ENCODE measurements around the gene B3GLCT.

The B3GLCT gene

GRCh38 chr13:31224963-31225559 is 25.3 kb downstream of the B3GLCT start:
- DNase-seq: no peak

GRCh38 chr13:31225998-31226675 is 26.4 kb downstream of the B3GLCT start:
- no peak for DNase-seq

- peak; percentile 28 for DNase-seq
These were observed 27.3 kb downstream of the B3GLCT start for GRCh38 chr13:31227063-31227462.

GRCh38 chr13:31227870-31228269 is 28.1 kb downstream of the B3GLCT start:
- no peak for DNase-seq

- DNase-seq: no peak
These were observed 35.0 kb downstream of the B3GLCT start for GRCh38 chr13:31234729-31235128.

DNA sequence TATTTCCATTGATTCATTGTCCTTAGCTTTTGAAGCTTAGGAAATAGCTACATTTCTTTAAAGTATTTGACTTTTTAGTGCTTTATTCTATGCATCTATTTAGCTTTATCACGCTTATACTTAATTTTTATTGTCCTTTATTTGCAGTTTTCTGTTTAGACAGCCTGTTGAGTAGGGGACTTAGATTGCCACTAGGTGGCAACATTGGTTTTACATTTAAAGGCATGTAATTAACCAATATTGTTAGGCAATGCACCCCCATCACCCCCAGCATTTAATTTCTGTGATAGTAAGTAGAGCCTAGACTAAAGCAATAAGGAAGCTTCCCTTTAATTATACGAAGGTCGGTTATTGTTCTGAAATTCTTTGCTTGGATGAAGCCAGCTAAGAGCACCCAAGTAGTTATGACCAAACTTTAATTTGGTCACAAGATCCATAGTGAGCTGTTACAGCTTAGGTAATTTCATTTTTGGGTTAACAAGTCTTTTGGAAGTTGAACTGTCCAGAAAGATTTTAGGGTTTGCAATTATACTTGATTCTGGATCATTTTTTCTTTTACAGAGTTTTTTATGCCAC is 36.5 kb downstream of the B3GLCT start:
- peak; percentile 33 for DNase-seq

- no peak for DNase-seq
These were observed 41.1 kb downstream of the B3GLCT start for GRCh38 chr13:31240921-31241320.

DNA sequence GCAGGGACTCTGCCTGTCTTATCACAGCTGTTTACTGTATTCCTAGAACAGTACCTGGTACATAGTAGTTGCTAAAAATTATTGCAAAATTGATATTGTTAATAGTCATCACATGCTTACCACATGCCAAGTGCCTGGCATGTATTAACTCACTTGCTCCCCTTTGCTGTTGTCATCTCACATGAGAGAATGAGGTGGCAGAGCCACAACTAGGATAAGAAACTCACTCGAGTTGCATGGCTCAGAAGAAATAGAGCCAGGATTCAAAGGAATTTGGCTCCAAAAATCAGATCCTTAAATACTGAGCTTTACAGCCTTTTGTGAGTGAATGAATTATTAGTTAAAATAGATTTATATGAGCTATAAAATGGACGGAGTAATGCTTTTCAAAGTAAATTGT is 42.6 kb downstream of the B3GLCT start:
- DNase-seq: no peak

DNA sequence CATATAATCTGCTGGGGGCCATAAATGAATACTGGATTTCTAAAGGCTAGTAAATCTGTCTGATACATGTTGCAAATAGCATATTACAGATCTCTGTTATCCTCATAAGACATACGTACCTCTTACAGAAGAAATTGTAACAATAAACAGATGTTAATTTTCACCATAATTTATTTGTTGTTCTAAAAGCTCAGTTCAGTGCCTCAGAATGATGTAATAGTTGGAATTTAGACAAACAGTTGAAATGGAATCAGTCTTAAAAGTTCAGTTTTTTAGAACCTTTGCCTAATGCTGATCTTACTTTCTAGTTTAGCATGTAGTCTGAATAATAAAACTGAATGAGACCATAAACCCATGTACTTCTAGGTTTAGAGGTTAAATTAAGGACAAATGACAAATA is 43.1 kb downstream of the B3GLCT start:
- peak; percentile 13 for DNase-seq

- DNase-seq: no peak
These were observed 46.0 kb downstream of the B3GLCT start for GRCh38 chr13:31245598-31246373.

DNA sequence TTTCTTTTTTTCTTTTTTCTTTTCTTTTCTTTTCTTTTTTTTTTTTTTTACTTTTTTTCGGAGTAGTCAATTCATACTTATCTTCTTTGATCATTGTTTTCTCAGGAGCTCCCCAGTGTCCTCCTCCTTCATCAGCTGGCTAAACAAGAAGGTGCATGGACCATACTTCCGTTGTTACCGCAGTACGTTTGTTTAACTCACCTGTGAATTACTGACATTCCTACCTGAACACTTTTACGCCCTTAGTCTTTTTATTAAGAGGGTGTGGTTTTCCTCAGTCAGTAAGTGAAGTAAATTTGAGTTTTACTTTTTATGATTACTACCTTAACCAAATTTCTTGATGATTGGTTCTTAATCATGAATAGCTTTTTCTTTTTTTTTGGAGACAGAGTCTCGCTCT is 47.1 kb downstream of the B3GLCT start:
- DNase-seq: no peak

GRCh38 chr13:31248361-31248760 is 48.6 kb downstream of the B3GLCT start:
- no peak for DNase-seq

GRCh38 chr13:31248965-31249539 is 49.3 kb downstream of the B3GLCT start:
- DNase-seq: no peak

DNA sequence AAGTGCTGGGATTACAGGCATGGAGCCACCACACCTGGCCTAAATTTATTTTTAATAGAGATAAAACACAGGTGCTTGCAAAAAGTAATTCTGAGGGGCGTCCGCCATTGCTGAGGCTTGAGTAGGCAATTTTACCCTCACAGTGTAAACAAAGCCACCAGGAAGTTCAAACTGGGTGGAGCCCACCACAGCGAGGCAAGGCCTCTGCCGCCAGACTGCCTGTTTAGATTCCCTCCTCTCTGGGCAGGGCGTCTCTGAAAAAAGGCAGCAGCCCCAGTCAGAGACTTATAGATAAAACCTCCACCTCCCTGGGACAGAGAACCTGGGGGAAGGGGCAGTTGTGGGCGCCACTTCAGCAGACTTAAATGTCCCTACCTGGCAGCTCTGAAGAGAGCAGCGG is 50.7 kb downstream of the B3GLCT start:
- DNase-seq: no peak

DNA sequence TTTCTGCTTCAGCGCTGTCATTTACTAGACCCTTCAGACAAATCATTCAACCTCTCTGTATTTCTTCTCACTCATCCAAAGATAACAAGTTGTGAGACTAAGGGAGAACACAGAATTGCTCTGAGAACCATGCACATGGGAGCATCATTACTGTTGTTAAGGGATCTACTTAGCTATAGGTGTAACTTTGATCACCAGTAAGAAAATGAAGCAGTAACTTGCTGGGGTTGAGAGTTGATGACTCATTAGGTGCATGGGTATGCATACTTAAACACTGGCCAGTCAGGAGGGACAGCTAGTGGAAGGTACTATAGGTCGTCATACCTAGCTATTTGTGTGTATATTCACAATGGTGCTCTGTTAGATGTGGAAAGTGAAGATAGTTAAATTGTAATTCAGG is 61.5 kb downstream of the B3GLCT start:
- DNase-seq: no peak

- DNase-seq: no peak
These were observed 63.6 kb downstream of the B3GLCT start for GRCh38 chr13:31263346-31263745.

DNA sequence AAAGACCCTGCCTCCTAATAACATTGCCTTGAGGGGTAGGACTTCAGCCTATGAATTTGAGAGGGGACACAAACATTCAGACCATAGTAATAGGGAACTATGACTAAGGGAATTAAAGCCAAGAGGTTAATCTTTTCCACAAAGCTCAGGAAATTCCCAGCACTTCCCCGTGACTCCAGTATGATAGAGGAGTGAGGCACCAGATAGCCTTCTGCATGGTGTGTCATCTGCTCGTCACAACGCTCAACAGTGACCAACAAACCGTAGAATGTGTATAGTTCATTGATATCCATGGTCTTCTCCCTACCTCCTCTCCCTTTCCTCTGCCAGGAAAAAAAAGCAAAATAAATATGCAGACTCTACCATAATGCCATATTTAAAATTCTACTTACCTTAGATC is 64.4 kb downstream of the B3GLCT start:
- DNase-seq: no peak

GRCh38 chr13:31267126-31267784 is 67.5 kb downstream of the B3GLCT start:
- no peak for DNase-seq

DNA sequence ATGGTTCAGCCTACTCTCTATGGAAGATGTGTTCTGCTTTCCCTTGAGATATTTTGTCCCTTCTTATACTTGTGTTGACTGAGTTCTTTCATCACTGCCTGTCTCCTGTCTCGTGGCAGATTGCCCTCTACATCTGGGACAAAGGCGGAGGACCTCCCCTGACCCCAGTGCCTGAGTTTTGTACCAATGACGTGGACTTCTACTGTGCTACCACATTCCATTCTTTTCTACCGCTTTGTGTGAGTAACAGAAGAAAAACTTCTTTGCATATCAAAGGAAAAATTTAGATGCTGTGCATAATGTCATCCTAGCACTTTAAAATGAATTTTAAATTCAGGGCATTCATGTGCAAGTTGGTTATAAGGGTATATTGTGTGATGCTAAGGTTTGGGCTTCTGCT is 74.6 kb downstream of the B3GLCT start:
- peak; percentile 14 for DNase-seq

DNA sequence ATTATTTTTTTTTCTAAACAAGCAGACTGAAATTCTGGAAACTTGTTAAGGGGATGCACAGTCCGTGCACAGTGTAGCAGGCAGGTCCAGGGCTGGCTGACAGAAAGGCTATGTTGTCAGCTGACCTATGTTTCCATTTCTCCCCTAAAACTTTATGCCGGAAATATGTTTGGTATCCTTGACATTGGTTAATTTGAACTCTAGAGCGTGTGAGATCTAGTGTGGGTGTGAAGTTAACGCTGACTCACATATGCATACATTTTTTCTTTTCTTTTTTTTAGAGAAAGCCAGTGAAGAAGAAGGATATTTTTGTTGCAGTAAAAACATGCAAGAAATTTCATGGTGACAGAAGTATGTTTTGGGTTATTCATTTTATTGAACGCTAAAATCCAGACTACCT is 76.6 kb downstream of the B3GLCT start:
- no peak for DNase-seq

DNA sequence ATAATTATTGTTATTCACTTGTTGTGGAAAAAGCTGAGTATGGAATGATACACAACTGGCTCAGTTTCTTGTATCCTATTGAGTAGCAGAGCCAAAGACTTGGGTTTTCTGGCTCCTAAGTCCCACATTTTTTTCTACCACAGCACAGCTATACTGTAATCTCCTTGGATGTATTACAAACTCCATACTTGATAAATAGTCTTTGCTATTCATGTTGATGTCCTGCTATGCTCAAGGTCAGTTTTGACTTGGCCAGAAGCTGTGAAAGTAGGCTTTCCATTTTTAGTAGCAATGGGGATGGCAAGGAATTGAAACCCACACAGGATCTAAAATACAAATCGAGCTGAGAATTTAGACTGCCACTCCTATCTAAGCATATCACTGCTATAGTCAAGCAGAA is 79.1 kb downstream of the B3GLCT start:
- DNase-seq: no peak

- DNase-seq: no peak
These were observed 83.1 kb downstream of the B3GLCT start for GRCh38 chr13:31282741-31283455.

Data from fibroblast of skin of right quadriceps (primary cell).